H1 (cell line): ENCODE measurements around the gene ADIPOR2. TPM values are rescaled to one million over a fixed set of nuclear protein-coding genes. Genes with fewer than 3 reads are reported as not detected.

Experiments
- CTCF ChIA-PET: fragments of 300-600 bp; sonication (Branson Sonifier 250); formaldehyde crosslinking; loops from one replicate; lab custom pipeline; 2021; ENCODE audit not compliant: partially characterized antibody; lab: Charles Lee
- POLR2A ChIA-PET: fragments of 300-600 bp; sonication (Branson Sonifier 250); formaldehyde crosslinking; loops from one replicate; lab custom pipeline; 2021; ENCODE audit warnings: inconsistent platforms; ENCODE audit not compliant: partially characterized antibody; lab: Charles Lee
- DNase-seq, 2 experiments: peaks; one replicate each; pipeline versions ENCODE4 v3.0.0 to v3.0.0-alpha.2; 2010 to 2022; ENCODE audit warnings: low spot score in 2 of 2, low read depth in 1 of 2, mixed read lengths in 1 of 2
- FAIRE-seq: peaks from 2 replicates; lab custom pipeline; 2011; peaks lifted over from hg19 to GRCh38; lab: Jason Lieb, UNC
- H2AFZ ChIP-seq: 2 replicates; pipeline ENCODE4 v1.8.1; 2012; ENCODE audit warnings: low read length, inconsistent platforms
- H2AK5ac ChIP-seq: 2 replicates; pipeline ENCODE4 v1.6.1; 2013; ENCODE audit warnings: low read depth, low read length
- H2BK120ac ChIP-seq: replicated peaks from 2 replicates; pipeline ENCODE3; 2013; ENCODE audit warnings: low read depth, low read length, inconsistent platforms
- H2BK12ac ChIP-seq: 2 replicates; pipeline ENCODE4 v1.6.1; 2013; ENCODE audit warnings: low read depth, low read length
- H2BK15ac ChIP-seq: 2 replicates; pipeline ENCODE4 v1.6.1; 2013; ENCODE audit warnings: low read length
- H2BK20ac ChIP-seq: 2 replicates; pipeline ENCODE4 v1.6.1; 2013; ENCODE audit warnings: low read length
- H2BK5ac ChIP-seq: 2 replicates; pipeline ENCODE4 v1.6.1; 2013; ENCODE audit warnings: low read depth, low read length
- H3K14ac ChIP-seq: 2 replicates; pipeline ENCODE4 v1.6.1; 2013; ENCODE audit warnings: inconsistent platforms; ENCODE audit not compliant: insufficient read length
- H3K18ac ChIP-seq: 2 replicates; pipeline ENCODE4 v1.6.1; 2013; ENCODE audit warnings: low read length; ENCODE audit errors: extremely low read depth
- H3K23ac ChIP-seq: 2 replicates; pipeline ENCODE4 v1.6.1; 2013; ENCODE audit warnings: inconsistent platforms; ENCODE audit not compliant: insufficient read length
- H3K23me2 ChIP-seq: 2 replicates; pipeline ENCODE4 v1.6.1; 2013; ENCODE audit warnings: low read depth, low read length
- H3K27ac ChIP-seq: 2 replicates; pipeline ENCODE4 v1.6.1; 2011; ENCODE audit warnings: low read depth, low read length, inconsistent platforms
- H3K27me3 ChIP-seq, 4 experiments: replicated peaks in 1 of 4; 1 replicate in 1 of 4; 2 replicates in 3 of 4; pipeline versions ENCODE4 v1.6.1 to v1.8.1; 2011 to 2013; ENCODE audit warnings: low read length in 3 of 4, mild to moderate bottlenecking in 3 of 4, inconsistent platforms in 2 of 4, mixed read lengths in 2 of 4, moderate library complexity in 1 of 4; ENCODE audit not compliant: control insufficient read depth in 3 of 4, insufficient read depth in 3 of 4; ENCODE audit errors: extremely low read depth in 1 of 4
- H3K36me3 ChIP-seq, 4 experiments: 2 replicates each; pipeline versions ENCODE4 v1.6.1 to v1.8.1; 2011 to 2013; ENCODE audit warnings: mild to moderate bottlenecking in 4 of 4, low read length in 3 of 4, moderate library complexity in 2 of 4, control low read depth in 1 of 4, inconsistent platforms in 1 of 4; ENCODE audit not compliant: insufficient read depth in 4 of 4, control insufficient read depth in 2 of 4
- H3K4ac ChIP-seq: replicated peaks from 2 replicates; pipeline ENCODE3; 2013; ENCODE audit warnings: low read length, low read depth, mixed read lengths, inconsistent platforms; ENCODE audit not compliant: insufficient read length
- H3K4me1 ChIP-seq, 4 experiments: replicated peaks in 1 of 4; 1 replicate in 1 of 4; 2 replicates in 3 of 4; pipeline versions ENCODE4 v1.6.1 to v1.8.1; 2011 to 2013; ENCODE audit warnings: low read length in 3 of 4, inconsistent platforms in 2 of 4, mixed read lengths in 1 of 4; ENCODE audit not compliant: insufficient read depth in 4 of 4, control insufficient read depth in 3 of 4
- H3K4me2 ChIP-seq, 2 experiments: 2 replicates each; pipeline versions ENCODE4 v1.6.1 to v1.8.1; 2011 to 2013; ENCODE audit warnings: low read depth in 2 of 2, low read length in 2 of 2, control low read depth in 1 of 2, inconsistent platforms in 1 of 2, mild to moderate bottlenecking in 1 of 2; ENCODE audit not compliant: insufficient read depth in 1 of 2
- H3K4me3 ChIP-seq, 4 experiments: fragments of 200-600, 300-600 bp in 1 of 4; sonication (generic), shearing (Covaris generic), sonication (Bioruptor Twin) in 1 of 4; 2 replicates each; pipeline versions ENCODE4 v1.5.1 to v1.8.1; 2011 to 2016; ENCODE audit warnings: low read length in 4 of 4, low read depth in 3 of 4, control low read depth in 2 of 4, inconsistent platforms in 2 of 4, mild to moderate bottlenecking in 2 of 4, mixed read lengths in 1 of 4, moderate library complexity in 1 of 4; ENCODE audit not compliant: insufficient read depth in 2 of 4; ENCODE audit errors: extremely low read depth in 1 of 4
- H3K56ac ChIP-seq: replicated peaks from 2 replicates; pipeline ENCODE3; 2013; ENCODE audit warnings: low read depth, mild to moderate bottlenecking, mixed read lengths, low read length, inconsistent platforms; ENCODE audit not compliant: insufficient read length
- H3K79me1 ChIP-seq: 2 replicates; pipeline ENCODE4 v1.6.1; 2013; ENCODE audit warnings: low read depth, low read length, control low read depth
- H3K79me2 ChIP-seq, 2 experiments: 2 replicates each; pipeline versions ENCODE4 v1.6.1 to v1.8.1; 2012 to 2013; ENCODE audit warnings: low read length in 2 of 2, mild to moderate bottlenecking in 2 of 2, inconsistent platforms in 1 of 2; ENCODE audit not compliant: insufficient read depth in 2 of 2, control insufficient read depth in 1 of 2
- H3K9ac ChIP-seq, 4 experiments: replicated peaks in 1 of 4; 1 replicate in 1 of 4; 2 replicates in 3 of 4; pipeline versions ENCODE4 v1.6.1 to v1.8.1; 2011 to 2013; ENCODE audit warnings: low read depth in 3 of 4, low read length in 3 of 4, control low read depth in 2 of 4, mild to moderate bottlenecking in 2 of 4, moderate library complexity in 2 of 4, inconsistent platforms in 1 of 4; ENCODE audit errors: extremely low read depth in 1 of 4
- H3K9me3 ChIP-seq, 2 experiments: 2 replicates each; pipeline versions ENCODE4 v1.6.1 to v1.8.1; 2012 to 2013; ENCODE audit warnings: mild to moderate bottlenecking in 2 of 2, moderate library complexity in 2 of 2, control low read depth in 1 of 2, inconsistent platforms in 1 of 2, low read depth in 1 of 2, low read length in 1 of 2, mixed read lengths in 1 of 2; ENCODE audit not compliant: insufficient read depth in 2 of 2
- H4K20me1 ChIP-seq, 2 experiments: replicated peaks in 1 of 2; 2 replicates each; pipeline versions ENCODE3 to v1.8.1; 2011 to 2013; ENCODE audit warnings: inconsistent platforms in 2 of 2, low read length in 2 of 2, mild to moderate bottlenecking in 1 of 2; ENCODE audit not compliant: insufficient read depth in 2 of 2, control insufficient read depth in 1 of 2
- H4K5ac ChIP-seq: 2 replicates; pipeline ENCODE4 v1.6.1; 2013; ENCODE audit warnings: low read length, low read depth, mixed read lengths, inconsistent platforms; ENCODE audit not compliant: insufficient read length
- H4K8ac ChIP-seq: 2 replicates; pipeline ENCODE4 v1.8.0; 2013; ENCODE audit warnings: mild to moderate bottlenecking, moderate library complexity, low read length, inconsistent platforms; ENCODE audit not compliant: insufficient read depth; ENCODE audit errors: extremely low read depth
- H4K91ac ChIP-seq: replicated peaks from 2 replicates; pipeline ENCODE3; 2013; ENCODE audit warnings: low read length, mixed read lengths, inconsistent platforms; ENCODE audit not compliant: insufficient read length
- WGBS, 2 experiments: shearing (Covaris generic) in 1 of 2; methylation state at CpG; one replicate each; pipeline versions ENCODE4 v1.1.6 to v1.1.7; 2013 to 2015; ENCODE audit warnings: low lambda C conversion rate in 2 of 2, mixed read lengths in 2 of 2, inconsistent platforms in 1 of 2, low coverage in 1 of 2, missing lambda C conversion rate in 1 of 2; ENCODE audit not compliant: insufficient replicate concordance in 2 of 2, insufficient coverage in 1 of 2, insufficient read length in 1 of 2; ENCODE audit errors: extremely low coverage in 1 of 2, missing lambda C conversion rate in 1 of 2; 5-methylcytosine and 5-hydroxymethylcytosine counted together
- polyA plus RNA-seq, 7 experiments: library from polyadenylated mRNA; depleted of rRNA in 3 of 7; stranded (reverse) in 5 of 7; unstranded in 2 of 7; fragments of >200 nt in 5 of 7; fragments of 200-250 nt in 2 of 7; gene quantifications; 1 replicate in 5 of 7; 2 replicates in 1 of 7; 4 replicates in 1 of 7; pipeline versions ENCODE4 v1.2.1 to v1.2.3, GENCODE V29; 2011 to 2013; ENCODE audit warnings: missing spikeins in 2 of 7, mixed read lengths in 2 of 7
- total RNA-seq: library from RNA; stranded (reverse); fragmentation: NEBNext Ultra II Directional; extraction: Animal tissue kit (Norgen Biotek cat#: 25700); gene quantifications from 2 replicates; pipeline ENCODE4 v1.2.1, GENCODE V29; 2021
- TF ChIP-seq, protein P1 (sequence below), 3 experiments: IDR thresholded peaks; 1 replicate in 2 of 3; 2 replicates in 1 of 3; pipeline versions ENCODE4 v1.5.1 to v1.6.1; 2011; ENCODE audit warnings: low read length in 3 of 3, mild to moderate bottlenecking in 3 of 3, inconsistent platforms in 2 of 3, low read depth in 1 of 3, moderate library complexity in 1 of 3; ENCODE audit not compliant: insufficient read depth in 1 of 3; ENCODE audit errors: control extremely low read depth in 1 of 3

The ADIPOR2 gene
- total and polyA plus RNA-seq, 2 of the 8 experiments (the other 6 are each of a cell fraction or from before 2014, with no cell fraction given) = 17.5 to 50.8 TPM

DNA sequence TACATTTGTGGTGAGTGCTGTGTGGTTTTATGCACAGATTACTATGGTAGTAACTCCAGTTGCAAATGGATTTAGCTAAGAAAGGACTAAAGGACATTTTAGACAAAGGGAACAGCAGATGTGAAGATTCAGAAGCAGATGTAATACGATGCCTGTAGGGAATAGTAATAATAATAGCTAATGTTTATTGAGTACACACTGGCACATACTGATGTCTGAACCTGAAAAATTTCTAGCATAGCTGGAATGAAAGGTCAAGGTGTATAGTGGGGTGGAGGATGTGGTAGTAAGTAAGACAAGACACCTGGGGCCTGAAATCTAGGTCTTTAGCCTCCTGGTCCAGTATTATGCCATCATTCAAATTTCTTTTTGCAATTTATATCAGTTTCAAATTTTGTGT, 75.2 kb downstream of the ADIPOR2 start:
- H3K23ac ChIP-seq = no peak overlapping the region
- TF ChIP-seq, protein P1, sequence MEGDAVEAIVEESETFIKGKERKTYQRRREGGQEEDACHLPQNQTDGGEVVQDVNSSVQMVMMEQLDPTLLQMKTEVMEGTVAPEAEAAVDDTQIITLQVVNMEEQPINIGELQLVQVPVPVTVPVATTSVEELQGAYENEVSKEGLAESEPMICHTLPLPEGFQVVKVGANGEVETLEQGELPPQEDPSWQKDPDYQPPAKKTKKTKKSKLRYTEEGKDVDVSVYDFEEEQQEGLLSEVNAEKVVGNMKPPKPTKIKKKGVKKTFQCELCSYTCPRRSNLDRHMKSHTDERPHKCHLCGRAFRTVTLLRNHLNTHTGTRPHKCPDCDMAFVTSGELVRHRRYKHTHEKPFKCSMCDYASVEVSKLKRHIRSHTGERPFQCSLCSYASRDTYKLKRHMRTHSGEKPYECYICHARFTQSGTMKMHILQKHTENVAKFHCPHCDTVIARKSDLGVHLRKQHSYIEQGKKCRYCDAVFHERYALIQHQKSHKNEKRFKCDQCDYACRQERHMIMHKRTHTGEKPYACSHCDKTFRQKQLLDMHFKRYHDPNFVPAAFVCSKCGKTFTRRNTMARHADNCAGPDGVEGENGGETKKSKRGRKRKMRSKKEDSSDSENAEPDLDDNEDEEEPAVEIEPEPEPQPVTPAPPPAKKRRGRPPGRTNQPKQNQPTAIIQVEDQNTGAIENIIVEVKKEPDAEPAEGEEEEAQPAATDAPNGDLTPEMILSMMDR (IDR thresholded peaks at IDR 0.05; ENCODE audit: control extremely low read depth in 1 of 3, insufficient read depth in 1 of 3, low read depth in 1 of 3, low read length in 3 of 3) = no peak
- no peak overlapping the region for H3K4me2 ChIP-seq
- H4K91ac ChIP-seq = no peak overlapping the region
- no peak overlapping the region for H3K9ac ChIP-seq
- ChIA-PET CTCF (interaction anchor here (1.3 to 1.4 kb wide), 3 partner anchors 14 to 111 kb away, joined by 3 read pairs; no protein-coding TSS in a partner anchor), POLR2A (interaction anchor here (1.0 kb wide), 1 partner anchor 35 kb away, joined by 4 read pairs; no protein-coding TSS in a partner anchor)
- H2BK15ac ChIP-seq = no peak overlapping the region
- no peak overlapping the region for H2AFZ ChIP-seq
- H2BK20ac ChIP-seq = no peak overlapping the region
- no peak overlapping the region for H3K18ac ChIP-seq
- H4K5ac ChIP-seq = no peak overlapping the region
- H2AK5ac ChIP-seq = no peak overlapping the region
- no peaks in the 10 kb centered on the region for H3K27me3 ChIP-seq
- no peaks in the 10 kb centered on the region; a peak in 1 of 8 replicates for H3K36me3 ChIP-seq
- no peaks in the 10 kb centered on the region for H3K9me3 ChIP-seq
- FAIRE-seq = no peak
- no peak overlapping the region for H3K4ac ChIP-seq
- peaks cover 0 to 55% of the 10 kb centered on the region in 2 experiments; a peak in 2 of 4 replicates for H3K79me2 ChIP-seq
- H3K23me2 ChIP-seq = no peaks in the 10 kb centered on the region
- peaks cover 2 to 6% of the 10 kb centered on the region in 2 experiments for H4K20me1 ChIP-seq
- DNase-seq = no peak
- no peak overlapping the region for H3K27ac ChIP-seq
- H3K79me1 ChIP-seq = peaks cover 3% of the 10 kb centered on the region; the same call in 1 of the 2 replicates
- H2BK12ac ChIP-seq = no peak overlapping the region
- H2BK120ac ChIP-seq = no peak overlapping the region
- H3K4me1 ChIP-seq = peaks cover 0 to 3% (median 0%) of the 10 kb centered on the region in 4 experiments; a peak in 2 of 7 replicates
- no peak overlapping the region for H3K14ac ChIP-seq
- H3K56ac ChIP-seq = no peak overlapping the region
- no peak overlapping the region for H4K8ac ChIP-seq
- H3K4me3 ChIP-seq = no peak overlapping the region
- 89% methylated on average over 1 of the region's 1 CpG; no CpG with 5 or more reads in 1 of the 2 experiments for WGBS, 2 experiments
- H2BK5ac ChIP-seq = no peak overlapping the region
